GM18498 (cell line): Measurements from ENCODE around the gene SPATA21.
"Not testable (repeated sequence)": the region's sequence is repeated elsewhere in the genome, so short reads cannot be mapped to it uniquely, and the experiment has no call there.

Experiments
- ATAC-seq: cut with Tn5 transposase; IDR thresholded peaks from one replicate; pipeline ENCODE4 v1.9.1; 2021; ENCODE audit warnings: mild to moderate bottlenecking, moderate library complexity; ENCODE audit not compliant: unreplicated experiment

Gene SPATA21, protein sequence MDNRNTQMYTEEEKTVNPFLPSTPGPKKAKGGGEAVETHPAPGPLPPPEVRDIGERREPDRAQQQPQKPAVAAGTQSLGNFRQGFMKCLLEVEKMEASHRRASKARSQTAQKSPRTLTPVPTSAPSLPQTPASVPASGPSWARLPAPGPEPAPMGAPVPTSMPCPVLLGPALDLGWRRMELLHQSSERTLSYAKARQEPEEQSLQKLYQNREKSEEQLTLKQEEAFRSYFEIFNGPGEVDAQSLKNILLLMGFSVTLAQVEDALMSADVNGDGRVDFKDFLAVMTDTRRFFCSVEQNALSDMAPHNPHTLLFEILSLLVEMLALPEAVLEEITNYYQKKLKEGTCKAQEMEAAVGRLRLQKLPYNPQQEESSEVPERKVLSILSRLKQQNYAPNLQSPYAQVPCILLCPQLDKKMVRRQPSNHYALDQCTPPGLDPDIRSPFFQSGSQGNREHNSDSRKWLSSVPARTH

DNA sequence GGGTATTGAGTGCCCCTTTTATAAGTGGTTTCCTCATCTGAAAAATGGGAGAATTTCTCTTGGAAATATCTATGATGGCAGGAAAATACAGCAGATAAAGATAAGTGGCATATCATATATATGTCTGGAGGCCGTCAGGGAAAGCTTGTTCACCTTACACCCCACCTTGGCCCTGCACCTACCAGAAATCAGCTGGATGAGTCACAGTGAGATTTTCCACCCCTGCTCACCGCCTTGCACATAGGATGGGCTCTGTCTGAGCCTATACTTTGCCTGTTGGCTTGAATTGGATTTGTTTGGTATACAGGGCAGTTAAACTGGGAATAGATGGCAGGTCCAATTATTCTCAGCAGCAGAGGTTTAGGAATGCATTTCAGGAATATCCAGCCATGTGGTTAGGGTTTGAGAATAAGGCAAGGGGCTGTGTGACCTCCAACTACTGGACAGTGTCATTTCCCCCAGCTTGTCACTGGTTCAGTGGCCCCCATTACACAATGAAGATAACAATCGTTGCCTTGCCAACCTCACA lies at the start of gene SPATA21:
Gene SPATA21 (minus strand): TSS at position 479 of the 529 bp plus-strand sequence. CDS start 6,053 bp downstream, outside the sequence.
- ATAC-seq: no peak

DNA sequence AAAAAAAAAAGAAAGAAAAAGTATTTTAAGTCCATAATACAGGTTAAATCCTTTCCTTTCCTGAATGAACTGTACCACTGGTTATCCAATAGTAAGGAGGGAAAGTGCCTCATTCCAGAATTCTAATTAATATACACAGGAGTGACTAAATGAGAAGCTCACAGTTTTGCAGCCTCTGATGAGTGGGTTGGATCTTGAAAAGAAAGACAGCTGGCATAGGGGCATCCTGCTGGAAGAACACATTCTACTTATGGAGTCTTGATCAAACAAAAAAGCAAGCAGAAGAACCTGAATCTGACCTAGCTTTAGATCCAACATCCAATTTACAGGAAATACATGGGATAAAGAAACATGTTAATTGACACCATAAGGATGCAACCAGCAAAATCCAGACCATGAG lies 49.8 kb upstream of the SPATA21 start:
- not testable (repeated sequence) for ATAC-seq

DNA sequence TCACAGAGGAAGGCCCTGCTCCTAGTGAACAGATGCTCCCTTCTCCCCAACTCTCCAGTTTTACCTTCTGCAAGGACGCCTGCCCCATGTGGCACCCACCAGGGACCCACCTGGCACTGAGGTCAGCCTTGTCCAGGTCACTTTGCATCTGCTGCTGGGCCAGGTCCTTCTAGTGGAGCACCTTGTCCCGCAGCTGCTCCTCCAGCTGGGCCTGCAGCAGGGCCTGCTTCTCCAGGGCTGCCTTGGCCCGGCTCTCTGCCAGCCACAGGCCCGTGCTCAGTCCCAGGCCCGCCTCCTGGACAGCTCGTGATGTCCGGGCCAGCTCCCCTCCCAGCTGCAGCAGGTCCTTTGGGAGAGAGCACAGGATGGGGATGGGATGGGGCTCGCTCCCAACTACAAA lies 49.1 kb upstream of the SPATA21 start:
- not testable (repeated sequence) for ATAC-seq

DNA sequence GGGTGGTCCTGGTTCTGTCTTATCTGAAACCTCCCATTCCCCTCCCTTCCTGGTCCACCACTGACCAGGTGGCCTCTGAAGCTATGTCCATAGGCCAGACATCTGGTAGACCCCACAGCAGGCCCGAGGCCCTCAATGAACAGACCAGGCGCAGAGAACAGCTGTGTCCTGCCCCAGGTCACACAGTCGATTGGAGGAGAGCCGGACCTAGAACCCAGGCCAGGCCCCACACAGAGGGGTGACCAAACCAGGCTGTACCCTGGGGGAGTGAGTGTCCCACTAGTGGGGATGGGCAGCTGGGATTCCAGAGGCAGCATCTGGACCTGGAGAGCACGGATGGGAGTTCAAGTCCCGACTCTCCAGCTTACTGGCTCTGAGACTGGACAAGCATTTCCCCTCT lies 47.7 kb upstream of the SPATA21 start:
- no peak for ATAC-seq

DNA sequence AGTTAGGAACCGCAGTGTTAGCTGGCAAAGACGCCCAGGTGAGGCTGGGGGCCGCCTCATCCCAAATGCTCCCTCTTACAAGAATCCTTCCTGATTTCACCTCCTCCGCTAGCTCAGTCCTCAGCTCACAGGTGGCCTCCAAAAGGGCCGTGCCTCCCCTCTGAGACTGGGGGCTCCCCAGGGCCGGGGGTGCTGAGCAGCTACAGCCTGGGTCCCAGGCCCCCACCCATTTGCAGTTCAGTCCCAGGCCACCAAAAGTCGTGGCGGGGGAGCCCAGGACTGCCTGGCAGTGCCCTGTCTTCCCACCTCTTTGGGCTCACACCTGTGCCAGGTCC lies 47.2 kb upstream of the SPATA21 start:
- ATAC-seq: no peak

DNA sequence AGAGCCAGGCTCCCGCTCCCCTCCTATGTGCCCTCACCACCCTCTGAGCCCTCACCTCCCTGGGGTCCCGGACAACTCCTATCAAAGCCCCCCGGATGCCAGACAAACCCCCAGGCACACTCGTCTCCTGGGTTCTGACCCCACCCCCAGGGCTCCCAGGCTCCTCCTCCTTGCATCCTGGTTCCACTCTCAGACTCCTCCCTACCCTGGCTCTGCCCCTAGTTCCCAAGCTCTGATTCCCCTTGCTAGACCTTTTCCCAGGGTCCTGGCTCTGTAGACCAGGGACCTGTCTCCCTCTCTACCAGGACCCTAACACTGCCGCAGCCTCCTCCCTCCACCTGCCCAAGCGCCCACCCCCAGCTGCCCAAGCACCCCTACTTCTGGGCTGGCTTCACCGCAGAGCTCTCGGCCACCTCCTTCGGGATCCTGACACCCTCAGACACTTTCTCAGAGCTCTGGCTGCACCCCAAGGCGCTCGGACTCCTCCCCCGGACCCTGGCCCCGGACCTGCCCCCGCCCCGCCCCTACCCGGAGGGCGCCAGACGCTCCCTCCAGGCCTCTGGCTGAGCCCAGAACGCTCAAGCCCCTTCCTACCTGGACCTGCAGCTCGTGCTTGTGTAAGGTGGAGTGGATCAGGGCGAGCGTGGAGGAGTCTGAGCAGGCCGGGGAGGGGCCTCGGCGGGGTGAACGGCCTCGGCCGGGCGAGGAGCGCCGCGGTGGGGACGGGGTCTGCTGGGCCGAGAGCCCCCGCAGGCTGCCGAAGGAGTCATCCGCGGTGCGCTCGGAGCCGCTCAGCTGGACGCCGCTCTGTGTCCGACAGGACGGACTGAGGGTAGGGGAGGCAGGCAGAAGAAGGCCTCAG lies 46.6 kb upstream of the SPATA21 start:
- ATAC-seq: not testable (repeated sequence)

DNA sequence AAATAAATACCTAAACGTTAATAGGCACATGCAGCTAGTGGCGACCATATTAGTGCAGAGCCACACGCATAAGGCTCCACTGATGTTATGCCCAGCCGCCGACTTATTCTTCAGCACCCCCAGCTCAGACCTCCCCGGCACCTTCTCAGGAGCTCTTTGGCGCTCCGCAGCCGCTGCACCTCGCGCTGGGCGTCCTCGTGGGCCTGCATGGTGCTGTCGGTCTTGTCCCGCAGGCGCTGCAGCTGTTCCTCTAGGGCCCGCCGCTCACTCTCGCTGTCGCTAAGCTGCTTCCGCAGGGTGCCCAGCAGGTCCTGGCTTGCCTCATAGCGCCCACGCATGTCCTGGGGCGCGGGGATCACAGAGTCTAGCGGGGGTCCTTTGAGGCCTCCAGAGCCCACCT lies 45.9 kb upstream of the SPATA21 start:
- not testable (repeated sequence) for ATAC-seq

DNA sequence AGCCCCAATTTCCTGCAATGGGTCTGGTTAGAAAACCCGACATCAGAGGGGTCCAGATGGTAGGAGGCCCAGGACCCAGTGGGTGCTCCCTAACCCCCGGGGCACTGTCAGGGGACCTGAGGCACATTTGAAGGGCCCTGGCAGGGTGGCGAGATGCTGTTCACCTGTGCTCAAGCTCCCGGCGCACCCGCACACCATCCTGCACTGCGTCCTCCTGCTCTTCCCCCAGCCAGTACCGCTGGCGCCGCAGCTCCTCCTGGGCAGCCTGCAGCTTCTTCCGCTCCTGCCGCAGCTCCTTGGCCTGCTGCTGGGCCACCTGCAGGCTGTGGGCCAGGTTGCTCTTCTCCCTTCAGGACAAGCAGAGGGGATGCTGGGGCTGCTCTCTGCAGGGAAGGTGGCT lies 40.9 kb upstream of the SPATA21 start:
- no peak for ATAC-seq

DNA sequence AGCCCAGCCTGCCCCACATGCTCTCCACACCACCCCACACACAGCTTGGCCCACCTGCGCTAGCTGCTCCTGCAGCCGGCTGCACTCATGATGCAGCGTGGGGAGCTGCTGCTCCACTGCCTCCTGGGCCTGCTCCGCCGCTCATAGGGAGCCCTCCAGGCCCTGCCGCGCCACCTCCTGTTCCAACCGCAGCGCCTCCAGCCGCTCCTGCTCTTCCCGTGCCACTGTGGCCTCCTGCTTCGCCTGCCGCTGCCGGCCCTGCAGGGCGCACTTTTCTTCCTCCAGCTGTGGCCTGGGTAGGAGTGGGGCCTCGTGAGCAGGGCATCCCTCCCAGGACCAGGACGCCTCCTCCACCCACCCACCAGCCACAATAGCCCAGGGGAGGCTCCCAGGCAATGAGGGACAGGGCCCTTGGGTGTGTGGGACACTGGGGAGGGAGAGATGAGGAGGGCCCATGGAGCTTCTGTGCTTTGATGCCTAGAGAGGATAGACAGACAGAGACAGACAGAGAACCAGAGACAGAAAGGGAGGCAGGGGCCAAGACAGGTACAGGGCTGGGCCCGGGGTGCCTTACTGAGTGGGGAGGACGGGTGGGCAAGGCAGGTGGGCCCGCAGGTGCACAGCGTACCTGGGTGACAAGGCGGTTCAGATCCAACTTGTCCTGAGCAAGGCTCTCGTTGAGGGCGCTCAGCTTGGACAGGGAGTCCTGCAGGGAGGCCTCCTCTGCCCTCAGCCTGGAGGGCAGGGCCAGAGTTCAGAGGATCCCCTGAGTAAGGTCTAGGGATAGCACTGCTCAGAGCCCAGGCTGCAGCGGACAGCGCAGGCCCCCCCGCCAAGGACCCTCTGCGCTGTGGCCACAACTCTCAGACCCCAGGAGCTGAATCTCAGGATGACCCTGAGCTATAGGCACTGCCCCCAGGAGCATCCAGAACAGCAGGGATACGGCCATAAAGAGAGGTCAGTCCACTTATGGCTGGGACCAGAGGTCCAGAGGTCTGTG lies 38.8 kb upstream of the SPATA21 start:
- not testable (repeated sequence) for ATAC-seq

DNA sequence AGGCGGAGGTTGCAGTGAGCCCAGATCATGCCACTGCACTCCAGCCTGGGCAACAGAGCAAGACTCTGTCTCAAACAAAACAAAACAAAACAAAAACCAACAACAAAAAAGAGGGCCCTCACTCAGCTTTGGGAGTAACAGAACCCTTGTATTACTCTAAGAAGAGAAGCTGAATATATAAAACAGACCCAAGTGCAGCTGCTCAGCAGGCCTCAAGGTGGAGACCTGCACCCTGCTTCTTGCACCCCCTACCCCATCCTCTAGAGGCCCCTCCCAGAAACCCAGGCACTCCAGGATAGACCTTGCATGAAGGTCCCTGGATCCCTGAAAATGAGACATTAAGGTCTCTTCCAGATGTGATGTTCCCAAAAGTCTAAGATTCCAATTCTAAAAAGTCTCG lies 37.7 kb upstream of the SPATA21 start:
- ATAC-seq: not testable (repeated sequence)

DNA sequence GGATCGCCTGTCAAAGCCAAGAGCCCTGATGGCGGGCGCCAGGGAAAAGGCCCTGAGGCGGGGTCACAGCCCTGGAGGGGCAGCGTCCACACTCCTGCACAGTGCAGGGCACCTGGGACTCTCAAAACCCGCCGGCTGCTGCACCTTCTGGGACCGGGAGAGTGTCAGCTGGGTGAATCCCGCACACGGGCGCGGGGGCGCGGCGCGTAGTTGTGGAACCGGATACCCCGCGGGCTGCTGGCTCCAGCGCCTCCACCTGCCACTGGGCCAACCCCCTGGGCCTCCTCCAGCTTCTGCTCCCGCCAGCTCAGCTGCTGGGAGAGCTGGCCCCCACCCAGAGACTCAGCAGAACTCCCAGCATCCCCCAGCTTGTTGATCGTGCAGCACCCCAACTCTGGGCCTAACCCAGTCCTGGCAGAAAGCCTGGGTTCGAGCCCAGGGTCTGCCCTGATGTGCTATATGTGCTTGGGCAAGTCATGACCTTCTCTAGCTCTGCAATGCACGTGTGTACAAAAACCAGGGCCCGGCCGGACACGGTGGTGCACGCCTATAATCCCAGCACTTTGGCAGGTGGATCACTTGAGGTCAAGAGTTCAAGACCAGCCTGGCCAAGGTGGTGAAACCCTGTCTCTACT lies 37.1 kb upstream of the SPATA21 start:
- ATAC-seq: no peak

DNA sequence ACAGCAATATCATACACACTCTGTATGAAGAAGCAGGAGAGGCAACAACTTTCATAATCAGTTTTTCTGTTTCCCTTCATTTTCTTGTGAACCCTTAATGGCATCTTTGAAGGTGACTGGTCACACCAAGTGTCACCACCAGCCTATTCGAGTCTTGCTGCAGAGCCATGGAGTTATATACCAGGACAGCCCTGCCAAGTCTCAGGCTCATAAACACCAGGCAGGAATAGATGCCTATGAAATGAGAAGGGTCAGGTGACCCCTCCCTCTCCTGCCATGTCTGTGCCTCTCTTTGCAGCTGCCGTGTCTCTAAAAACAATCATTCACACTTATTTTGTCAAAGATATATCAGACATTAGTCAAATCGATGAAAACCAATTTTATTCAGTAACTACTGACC lies 31.3 kb upstream of the SPATA21 start:
- ATAC-seq: no peak

DNA sequence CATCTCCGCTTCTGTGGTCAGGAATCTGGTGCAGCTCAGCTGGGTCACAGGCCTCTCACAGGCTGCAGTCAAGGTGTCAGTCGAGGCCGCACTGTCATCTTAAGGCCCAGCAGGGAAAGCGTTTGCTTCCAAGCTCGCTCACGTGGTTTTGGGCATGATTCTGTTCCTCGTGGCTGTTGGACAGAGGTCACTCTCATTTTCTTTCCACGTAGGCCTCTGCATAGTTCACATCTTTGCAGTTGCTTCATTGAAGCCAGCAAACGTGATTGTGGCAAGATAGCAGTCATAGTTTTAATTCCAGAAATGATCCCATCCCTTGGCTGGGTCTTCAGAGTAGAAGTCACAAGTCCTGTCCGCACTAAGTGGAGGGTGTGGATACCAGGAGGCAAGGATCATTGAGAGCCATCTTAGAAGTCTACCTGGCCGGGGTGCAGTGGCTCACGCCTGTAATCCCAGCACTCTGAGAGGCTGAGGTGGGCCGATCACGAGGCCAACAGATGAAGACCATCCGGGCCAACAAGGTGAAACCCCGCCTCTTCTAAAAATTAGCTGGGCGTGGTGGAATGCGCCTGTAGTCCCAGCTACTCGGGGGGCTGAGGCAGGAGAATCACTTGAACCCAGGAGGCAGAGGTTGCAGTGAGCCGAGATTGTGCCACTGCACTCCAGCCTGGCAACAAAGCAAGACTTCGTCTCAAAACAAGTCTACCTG lies 27.8 kb upstream of the SPATA21 start:
- ATAC-seq: no peak

DNA sequence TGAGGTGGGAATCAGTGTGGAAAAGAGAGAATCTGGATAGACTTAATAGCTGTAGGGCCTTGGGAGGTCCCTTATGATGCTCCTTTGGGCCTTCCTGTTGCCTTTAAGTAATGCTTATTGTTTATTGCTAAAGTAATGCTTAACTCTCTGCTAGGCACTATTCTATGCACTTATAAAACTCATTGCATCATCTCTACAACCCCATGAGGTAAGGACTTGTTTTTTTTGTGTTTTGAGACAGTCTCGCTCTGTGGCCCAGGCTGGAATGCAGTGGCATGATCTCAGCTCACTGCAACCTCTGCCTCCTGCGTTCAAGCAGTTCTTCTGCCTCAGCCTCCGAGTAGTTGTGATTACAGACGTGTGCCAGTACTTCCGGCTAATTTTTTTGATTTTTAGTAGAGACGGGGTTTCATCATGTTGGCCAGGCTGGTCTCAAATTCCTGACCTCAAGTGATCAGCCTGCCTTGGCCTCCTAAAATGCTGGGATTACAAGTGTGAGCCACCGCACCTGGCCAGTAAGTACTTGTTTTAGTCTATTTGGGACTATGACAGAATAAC lies 25.6 kb upstream of the SPATA21 start:
- no peak for ATAC-seq

DNA sequence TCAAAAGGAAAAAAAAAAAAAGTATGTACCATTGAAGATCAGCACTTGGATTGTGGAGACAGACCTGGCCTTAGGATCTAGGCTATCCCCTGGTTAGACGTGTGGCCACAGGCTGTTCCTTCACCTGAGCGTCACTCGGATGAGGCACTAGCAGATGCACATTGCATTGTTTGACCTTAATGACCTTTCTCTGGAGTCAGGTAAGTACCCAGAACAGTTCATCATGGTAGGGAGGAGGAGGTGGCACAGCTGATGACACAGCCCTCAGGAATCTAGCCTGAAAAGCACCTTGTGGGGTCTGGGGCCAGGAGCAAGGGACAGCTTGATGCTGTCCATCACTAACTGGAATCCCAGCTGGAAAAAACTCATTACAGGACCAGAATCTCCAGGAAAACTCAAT lies 24.5 kb upstream of the SPATA21 start:
- no peak for ATAC-seq

DNA sequence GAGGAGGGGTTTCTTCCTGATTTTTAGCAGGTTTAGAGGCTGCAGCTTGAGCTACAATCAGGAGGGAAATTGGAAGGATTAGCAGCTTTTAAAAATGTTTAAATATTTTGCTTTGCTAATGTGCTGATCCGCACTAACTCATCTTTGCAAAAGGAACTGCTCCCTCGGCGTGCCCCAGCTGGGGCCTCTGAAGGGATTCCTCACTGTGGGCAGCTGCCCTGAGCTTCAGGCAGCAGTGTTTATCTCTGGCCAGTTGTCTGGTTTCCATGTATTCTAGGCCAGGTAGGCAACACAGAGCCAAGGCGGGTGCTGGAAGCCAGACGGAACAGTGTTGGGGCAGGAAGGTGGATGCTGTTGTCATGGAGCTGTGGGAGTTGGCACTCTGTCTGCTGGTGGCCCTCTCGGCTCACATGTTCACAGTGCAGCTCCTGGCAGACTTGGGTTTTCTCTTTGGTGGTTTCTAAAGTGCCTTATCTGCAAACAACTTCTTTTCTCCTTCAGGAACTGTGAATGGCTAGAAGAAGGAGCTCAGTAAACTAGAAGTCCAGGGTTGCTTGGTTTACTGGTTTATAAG lies 22.2 kb upstream of the SPATA21 start:
- ATAC-seq: no peak

DNA sequence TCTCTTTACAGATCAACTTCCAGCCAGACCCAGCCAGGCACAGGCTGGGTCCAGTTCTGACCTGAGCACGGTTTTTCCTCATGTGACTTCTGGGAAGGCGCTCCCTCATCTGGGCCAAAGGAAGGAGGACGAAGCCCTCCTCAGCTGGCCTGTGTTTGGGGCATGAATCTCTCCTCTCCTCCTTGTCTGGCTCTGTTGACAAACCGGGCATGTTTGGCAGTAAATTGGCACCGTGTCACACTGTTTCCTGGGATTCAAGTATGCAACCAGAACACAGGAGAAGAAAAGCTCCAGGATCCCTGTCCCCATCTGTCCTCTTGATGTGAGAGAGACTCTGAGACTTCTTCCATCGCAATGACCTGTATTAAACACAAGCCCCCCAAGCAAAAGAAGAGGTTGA lies 21.6 kb upstream of the SPATA21 start:
- ATAC-seq: no peak

DNA sequence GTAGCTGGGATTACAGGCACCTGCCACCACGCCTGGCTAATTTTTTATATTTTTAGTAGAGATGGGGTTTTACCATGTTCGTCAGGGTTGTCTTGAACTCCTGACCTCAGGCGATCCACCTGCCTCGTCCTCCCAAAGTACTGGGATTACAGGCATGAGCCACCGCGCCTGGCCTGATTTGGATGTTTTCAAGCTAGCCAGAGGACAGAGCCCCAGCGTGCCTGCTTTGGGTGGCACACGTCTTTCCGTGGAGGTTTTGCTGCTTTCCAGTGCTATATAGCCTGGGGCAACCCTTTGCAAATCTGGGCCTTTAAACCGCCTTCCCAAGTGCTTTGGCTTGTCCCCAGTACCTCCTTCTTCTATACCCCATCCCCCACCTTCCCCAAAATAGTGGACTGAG lies 18.9 kb upstream of the SPATA21 start:
- not testable (repeated sequence) for ATAC-seq

DNA sequence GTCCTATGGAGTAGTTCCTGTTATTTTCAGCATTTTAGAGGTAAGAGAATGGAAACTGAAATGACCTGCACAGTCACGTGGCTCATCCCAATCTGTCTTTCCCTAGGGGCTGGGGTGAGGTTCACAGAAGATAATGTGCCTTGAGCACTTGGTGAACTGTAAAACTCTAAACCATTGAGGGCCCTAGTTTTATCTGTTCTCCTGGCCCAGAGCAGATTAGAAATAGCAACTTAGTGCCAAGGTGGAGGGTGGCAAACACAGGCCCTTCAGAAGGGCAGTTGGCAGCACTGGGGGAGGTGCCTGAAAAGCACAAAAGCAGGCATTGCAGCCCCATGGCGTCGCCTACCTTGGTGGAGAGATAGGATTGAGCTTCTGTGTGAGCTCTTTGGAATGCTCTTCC lies 17.7 kb upstream of the SPATA21 start:
- not testable (repeated sequence) for ATAC-seq
